H1 (cell line): Measurements from ENCODE around the gene C1orf210. TPM values are rescaled to one million over a fixed set of nuclear protein-coding genes. Genes with fewer than 3 reads are reported as not detected.

Experiments used
- CTCF ChIA-PET: fragments of 300-600 bp; sonication (Branson Sonifier 250); formaldehyde crosslinking; loops from one replicate; lab custom pipeline; 2021; ENCODE audit not compliant: partially characterized antibody; lab: Charles Lee
- POLR2A ChIA-PET: fragments of 300-600 bp; sonication (Branson Sonifier 250); formaldehyde crosslinking; loops from one replicate; lab custom pipeline; 2021; ENCODE audit warnings: inconsistent platforms; ENCODE audit not compliant: partially characterized antibody; lab: Charles Lee
- DNase-seq, 2 experiments: peaks; one replicate each; pipeline versions ENCODE4 v3.0.0 to v3.0.0-alpha.2; 2010 to 2022; ENCODE audit warnings: low spot score in 2 of 2, low read depth in 1 of 2, mixed read lengths in 1 of 2
- FAIRE-seq: peaks from 2 replicates; lab custom pipeline; 2011; peaks lifted over from hg19 to GRCh38; lab: Jason Lieb, UNC
- H2AFZ ChIP-seq: 2 replicates; pipeline ENCODE4 v1.8.1; 2012; ENCODE audit warnings: low read length, inconsistent platforms
- H2AK5ac ChIP-seq: 2 replicates; pipeline ENCODE4 v1.6.1; 2013; ENCODE audit warnings: low read depth, low read length
- H2BK120ac ChIP-seq: replicated peaks from 2 replicates; pipeline ENCODE3; 2013; ENCODE audit warnings: low read depth, low read length, inconsistent platforms
- H2BK12ac ChIP-seq: 2 replicates; pipeline ENCODE4 v1.6.1; 2013; ENCODE audit warnings: low read depth, low read length
- H2BK15ac ChIP-seq: 2 replicates; pipeline ENCODE4 v1.6.1; 2013; ENCODE audit warnings: low read length
- H2BK20ac ChIP-seq: 2 replicates; pipeline ENCODE4 v1.6.1; 2013; ENCODE audit warnings: low read length
- H2BK5ac ChIP-seq: 2 replicates; pipeline ENCODE4 v1.6.1; 2013; ENCODE audit warnings: low read depth, low read length
- H3K14ac ChIP-seq: 2 replicates; pipeline ENCODE4 v1.6.1; 2013; ENCODE audit warnings: inconsistent platforms; ENCODE audit not compliant: insufficient read length
- H3K18ac ChIP-seq: 2 replicates; pipeline ENCODE4 v1.6.1; 2013; ENCODE audit warnings: low read length; ENCODE audit errors: extremely low read depth
- H3K23ac ChIP-seq: 2 replicates; pipeline ENCODE4 v1.6.1; 2013; ENCODE audit warnings: inconsistent platforms; ENCODE audit not compliant: insufficient read length
- H3K23me2 ChIP-seq: 2 replicates; pipeline ENCODE4 v1.6.1; 2013; ENCODE audit warnings: low read depth, low read length
- H3K27ac ChIP-seq: 2 replicates; pipeline ENCODE4 v1.6.1; 2011; ENCODE audit warnings: low read depth, low read length, inconsistent platforms
- H3K27me3 ChIP-seq, 4 experiments: replicated peaks in 1 of 4; 1 replicate in 1 of 4; 2 replicates in 3 of 4; pipeline versions ENCODE4 v1.6.1 to v1.8.1; 2011 to 2013; ENCODE audit warnings: low read length in 3 of 4, mild to moderate bottlenecking in 3 of 4, inconsistent platforms in 2 of 4, mixed read lengths in 2 of 4, moderate library complexity in 1 of 4; ENCODE audit not compliant: control insufficient read depth in 3 of 4, insufficient read depth in 3 of 4; ENCODE audit errors: extremely low read depth in 1 of 4
- H3K36me3 ChIP-seq, 4 experiments: 2 replicates each; pipeline versions ENCODE4 v1.6.1 to v1.8.1; 2011 to 2013; ENCODE audit warnings: mild to moderate bottlenecking in 4 of 4, low read length in 3 of 4, moderate library complexity in 2 of 4, control low read depth in 1 of 4, inconsistent platforms in 1 of 4; ENCODE audit not compliant: insufficient read depth in 4 of 4, control insufficient read depth in 2 of 4
- H3K4ac ChIP-seq: replicated peaks from 2 replicates; pipeline ENCODE3; 2013; ENCODE audit warnings: low read length, low read depth, mixed read lengths, inconsistent platforms; ENCODE audit not compliant: insufficient read length
- H3K4me1 ChIP-seq, 4 experiments: replicated peaks in 1 of 4; 1 replicate in 1 of 4; 2 replicates in 3 of 4; pipeline versions ENCODE4 v1.6.1 to v1.8.1; 2011 to 2013; ENCODE audit warnings: low read length in 3 of 4, inconsistent platforms in 2 of 4, mixed read lengths in 1 of 4; ENCODE audit not compliant: insufficient read depth in 4 of 4, control insufficient read depth in 3 of 4
- H3K4me2 ChIP-seq, 2 experiments: 2 replicates each; pipeline versions ENCODE4 v1.6.1 to v1.8.1; 2011 to 2013; ENCODE audit warnings: low read depth in 2 of 2, low read length in 2 of 2, control low read depth in 1 of 2, inconsistent platforms in 1 of 2, mild to moderate bottlenecking in 1 of 2; ENCODE audit not compliant: insufficient read depth in 1 of 2
- H3K4me3 ChIP-seq, 4 experiments: fragments of 200-600, 300-600 bp in 1 of 4; sonication (generic), shearing (Covaris generic), sonication (Bioruptor Twin) in 1 of 4; 2 replicates each; pipeline versions ENCODE4 v1.5.1 to v1.8.1; 2011 to 2016; ENCODE audit warnings: low read length in 4 of 4, low read depth in 3 of 4, control low read depth in 2 of 4, inconsistent platforms in 2 of 4, mild to moderate bottlenecking in 2 of 4, mixed read lengths in 1 of 4, moderate library complexity in 1 of 4; ENCODE audit not compliant: insufficient read depth in 2 of 4; ENCODE audit errors: extremely low read depth in 1 of 4
- H3K56ac ChIP-seq: replicated peaks from 2 replicates; pipeline ENCODE3; 2013; ENCODE audit warnings: low read depth, mild to moderate bottlenecking, mixed read lengths, low read length, inconsistent platforms; ENCODE audit not compliant: insufficient read length
- H3K79me1 ChIP-seq: 2 replicates; pipeline ENCODE4 v1.6.1; 2013; ENCODE audit warnings: low read depth, low read length, control low read depth
- H3K79me2 ChIP-seq, 2 experiments: 2 replicates each; pipeline versions ENCODE4 v1.6.1 to v1.8.1; 2012 to 2013; ENCODE audit warnings: low read length in 2 of 2, mild to moderate bottlenecking in 2 of 2, inconsistent platforms in 1 of 2; ENCODE audit not compliant: insufficient read depth in 2 of 2, control insufficient read depth in 1 of 2
- H3K9ac ChIP-seq, 4 experiments: replicated peaks in 1 of 4; 1 replicate in 1 of 4; 2 replicates in 3 of 4; pipeline versions ENCODE4 v1.6.1 to v1.8.1; 2011 to 2013; ENCODE audit warnings: low read depth in 3 of 4, low read length in 3 of 4, control low read depth in 2 of 4, mild to moderate bottlenecking in 2 of 4, moderate library complexity in 2 of 4, inconsistent platforms in 1 of 4; ENCODE audit errors: extremely low read depth in 1 of 4
- H3K9me3 ChIP-seq, 2 experiments: 2 replicates each; pipeline versions ENCODE4 v1.6.1 to v1.8.1; 2012 to 2013; ENCODE audit warnings: mild to moderate bottlenecking in 2 of 2, moderate library complexity in 2 of 2, control low read depth in 1 of 2, inconsistent platforms in 1 of 2, low read depth in 1 of 2, low read length in 1 of 2, mixed read lengths in 1 of 2; ENCODE audit not compliant: insufficient read depth in 2 of 2
- H4K20me1 ChIP-seq, 2 experiments: replicated peaks in 1 of 2; 2 replicates each; pipeline versions ENCODE3 to v1.8.1; 2011 to 2013; ENCODE audit warnings: inconsistent platforms in 2 of 2, low read length in 2 of 2, mild to moderate bottlenecking in 1 of 2; ENCODE audit not compliant: insufficient read depth in 2 of 2, control insufficient read depth in 1 of 2
- H4K5ac ChIP-seq: 2 replicates; pipeline ENCODE4 v1.6.1; 2013; ENCODE audit warnings: low read length, low read depth, mixed read lengths, inconsistent platforms; ENCODE audit not compliant: insufficient read length
- H4K8ac ChIP-seq: 2 replicates; pipeline ENCODE4 v1.8.0; 2013; ENCODE audit warnings: mild to moderate bottlenecking, moderate library complexity, low read length, inconsistent platforms; ENCODE audit not compliant: insufficient read depth; ENCODE audit errors: extremely low read depth
- H4K91ac ChIP-seq: replicated peaks from 2 replicates; pipeline ENCODE3; 2013; ENCODE audit warnings: low read length, mixed read lengths, inconsistent platforms; ENCODE audit not compliant: insufficient read length
- ATF2 ChIP-seq: IDR thresholded peaks from 2 replicates; pipeline ENCODE4 v1.6.1; 2012; ENCODE audit warnings: low read length, inconsistent platforms
- CBX8 ChIP-seq: fragments of 300-800, 300-1000 bp; sonication (generic); IDR thresholded peaks from 2 replicates; pipeline ENCODE4 v1.7.1; 2016; ENCODE audit warnings: low read depth, low read length, borderline replicate concordance
- CHD2 ChIP-seq: IDR thresholded peaks from 2 replicates; pipeline ENCODE4 v1.6.1; 2012; ENCODE audit warnings: low read length, improper control_type of control experiment
- EZH2 ChIP-seq: fragments of 200-600 bp; sonication (generic); IDR thresholded peaks from 2 replicates; pipeline ENCODE4 v1.7.1; 2012; ENCODE audit warnings: low read depth, mild to moderate bottlenecking, moderate library complexity, low read length, inconsistent platforms; ENCODE audit not compliant: severe bottlenecking
- JUND ChIP-seq: IDR thresholded peaks from 2 replicates; pipeline ENCODE4 v1.6.1; 2011; ENCODE audit warnings: mild to moderate bottlenecking, improper control_type of control experiment, low read length
- KDM4A ChIP-seq: IDR thresholded peaks from one replicate; pipeline ENCODE4 v1.7.1; 2012; ENCODE audit warnings: low read depth, mild to moderate bottlenecking, moderate library complexity, low read length, inconsistent platforms; ENCODE audit not compliant: severe bottlenecking
- RAD21 ChIP-seq, 2 experiments: IDR thresholded peaks in 1 of 2; conservative IDR thresholded peaks in 1 of 2; 2 replicates each; pipeline ENCODE4 v1.6.1; 2011; ENCODE audit warnings: low read depth in 2 of 2, low read length in 2 of 2, improper control_type of control experiment in 1 of 2, inconsistent platforms in 1 of 2, mild to moderate bottlenecking in 1 of 2, moderate library complexity in 1 of 2
- SIN3A ChIP-seq, 2 experiments: IDR thresholded peaks in 1 of 2; conservative IDR thresholded peaks in 1 of 2; 2 replicates each; pipeline ENCODE4 v1.6.1; 2011 to 2012; ENCODE audit warnings: low read length in 2 of 2, improper control_type of control experiment in 1 of 2, low read depth in 1 of 2, mild to moderate bottlenecking in 1 of 2
- TBP ChIP-seq: IDR thresholded peaks from 2 replicates; pipeline ENCODE4 v1.6.1; 2011; ENCODE audit warnings: low read depth, low read length, improper control_type of control experiment
- USF2 ChIP-seq: IDR thresholded peaks from 2 replicates; pipeline ENCODE4 v1.6.1; 2011; ENCODE audit warnings: low read length, improper control_type of control experiment
- WGBS, 2 experiments: shearing (Covaris generic) in 1 of 2; methylation state at CpG; one replicate each; pipeline versions ENCODE4 v1.1.6 to v1.1.7; 2013 to 2015; ENCODE audit warnings: low lambda C conversion rate in 2 of 2, mixed read lengths in 2 of 2, inconsistent platforms in 1 of 2, low coverage in 1 of 2, missing lambda C conversion rate in 1 of 2; ENCODE audit not compliant: insufficient replicate concordance in 2 of 2, insufficient coverage in 1 of 2, insufficient read length in 1 of 2; ENCODE audit errors: extremely low coverage in 1 of 2, missing lambda C conversion rate in 1 of 2; 5-methylcytosine and 5-hydroxymethylcytosine counted together
- polyA plus RNA-seq, 7 experiments: library from polyadenylated mRNA; depleted of rRNA in 3 of 7; stranded (reverse) in 5 of 7; unstranded in 2 of 7; fragments of >200 nt in 5 of 7; fragments of 200-250 nt in 2 of 7; gene quantifications; 1 replicate in 5 of 7; 2 replicates in 1 of 7; 4 replicates in 1 of 7; pipeline versions ENCODE4 v1.2.1 to v1.2.3, GENCODE V29; 2011 to 2013; ENCODE audit warnings: missing spikeins in 2 of 7, mixed read lengths in 2 of 7
- total RNA-seq: library from RNA; stranded (reverse); fragmentation: NEBNext Ultra II Directional; extraction: Animal tissue kit (Norgen Biotek cat#: 25700); gene quantifications from 2 replicates; pipeline ENCODE4 v1.2.1, GENCODE V29; 2021

The C1orf210 gene
- total and polyA plus RNA-seq, 2 of the 8 experiments (the other 6 are each of a cell fraction or from before 2014, with no cell fraction given) = 12.0 to 27.9 TPM

GRCh38 chr1:43274804-43275180, 10.6 kb downstream of the C1orf210 start:
- H2AK5ac ChIP-seq = no peak overlapping the region
- H3K27me3 ChIP-seq = no peaks in the 10 kb centered on the region
- H3K18ac ChIP-seq = no peak overlapping the region
- no peak overlapping the region for H3K27ac ChIP-seq
- H4K5ac ChIP-seq = no peak overlapping the region
- no peak overlapping the region for H4K8ac ChIP-seq
- ChIA-PET CTCF (interaction anchor here (2.7 kb wide), 1 partner anchor 11 kb away, joined by 10 read pairs; the partner anchor contains the start of gene C1orf210), POLR2A (interaction anchor here (1.6 kb wide), 1 partner anchor 83 kb away, joined by 4 read pairs; the partner anchor contains the start of gene CDC20)
- no peak overlapping the region for H3K9ac ChIP-seq
- H3K79me1 ChIP-seq = peaks cover 3% of the 10 kb centered on the region
- H2BK120ac ChIP-seq = no peak overlapping the region
- H2AFZ ChIP-seq = no peak overlapping the region
- H3K4me3 ChIP-seq = no peak overlapping the region
- no peak overlapping the region for H3K14ac ChIP-seq
- no peak overlapping the region for H2BK20ac ChIP-seq
- H3K9me3 ChIP-seq = no peaks in the 10 kb centered on the region
- no peak overlapping the region for H4K91ac ChIP-seq
- no peak overlapping the region for H2BK15ac ChIP-seq
- peaks cover 5% of the 10 kb centered on the region; the same call in 1 of the 2 replicates for H3K23me2 ChIP-seq
- no peak overlapping the region; the same call in 1 of the 2 replicates for H2BK5ac ChIP-seq
- WGBS, 2 experiments = 90% methylated on average over 8 of the region's 8 CpGs; no CpG with 5 or more reads in 1 of the 2 experiments
- H4K20me1 ChIP-seq = no peaks in the 10 kb centered on the region
- no peak overlapping the region for H2BK12ac ChIP-seq
- H3K4ac ChIP-seq = no peak overlapping the region
- no peak overlapping the region for H3K4me2 ChIP-seq
- FAIRE-seq (no peak), DNase-seq (no peak)
- H3K79me2 ChIP-seq = 0 out of 4 replicates have a peak, but pooled peaks cover 0 to 3% of the 10 kb centered on the region in 2 experiments
- H3K36me3 ChIP-seq = peaks cover 2 to 12% (median 6%) of the 10 kb centered on the region in 4 experiments; a peak in 6 of 8 replicates
- H3K23ac ChIP-seq = no peak overlapping the region
- H3K4me1 ChIP-seq = peaks cover 0 to 11% (median 3%) of the 10 kb centered on the region in 4 experiments; a peak in 4 of 7 replicates
- no peak overlapping the region for H3K56ac ChIP-seq
- TF ChIP-seq ATF2 = no peak
- TF ChIP-seq EZH2 = no peak
- TF ChIP-seq JUND = no peak
- no peak for TF ChIP-seq SIN3A (conservative IDR thresholded peaks at IDR 0.05 in 1 of 2, IDR thresholded peaks at IDR 0.05 in 1 of 2; ENCODE audit: low read depth in 1 of 2, low read length in 2 of 2)
- TF ChIP-seq CHD2 = no peak
- TF ChIP-seq TBP = no peak
- TF ChIP-seq KDM4A = no peak
- no peak for TF ChIP-seq RAD21 (IDR thresholded peaks at IDR 0.05 in 1 of 2, conservative IDR thresholded peaks at IDR 0.05 in 1 of 2; ENCODE audit: low read depth in 2 of 2, low read length in 2 of 2)
- TF ChIP-seq CBX8 = no peak
- no peak for TF ChIP-seq USF2
